ENCODE data around the gene NUBPL. TPM values are rescaled to one million over a fixed set of nuclear protein-coding genes. Genes with fewer than 3 reads are reported as not detected.
"Not testable (repeated sequence)": the region's sequence is repeated elsewhere in the genome, so short reads cannot be mapped to it uniquely, and the experiment has no call there.

The NUBPL gene
- total RNA-seq, 2 experiments from 2014 or later, result 10.2 to 12.5 TPM

GRCh38 chr14:31572955-31573354, 11.8 kb downstream of the NUBPL start:
- CTCF ChIA-PET, result interaction anchor here (1.2 kb wide), 1 partner anchor 21 kb away, joined by 3 read pairs; no protein-coding TSS in a partner anchor
- POLR2A ChIA-PET, result no interaction called here

GRCh38 chr14:31576949-31577348, 15.7 kb downstream of the NUBPL start:
- CTCF ChIA-PET, result no interaction called here
- POLR2A ChIA-PET, result no interaction called here

GRCh38 chr14:31578266-31578665, 17.1 kb downstream of the NUBPL start:
- POLR2A ChIA-PET, result no interaction called here
- CTCF ChIA-PET, result no interaction called here

GRCh38 chr14:31578792-31579501, 17.7 kb downstream of the NUBPL start:
- ChIA-PET CTCF (no interaction called here), POLR2A (no interaction called here)

- CTCF ChIA-PET, result no interaction called here
- POLR2A ChIA-PET, result no interaction called here
Observed at GRCh38 chr14:31580234-31580633, 19.0 kb downstream of the NUBPL start.

GRCh38 chr14:31582286-31582691, 21.1 kb downstream of the NUBPL start:
- CTCF ChIA-PET, result no interaction called here
- POLR2A ChIA-PET, result no interaction called here

GRCh38 chr14:31582836-31583452, 21.7 kb downstream of the NUBPL start:
- ChIA-PET POLR2A (interaction anchor here (0.6 kb wide), 1 partner anchor 20 kb away, joined by 3 read pairs; no protein-coding TSS in a partner anchor), CTCF (no interaction called here)

GRCh38 chr14:31590206-31590605, 29.0 kb downstream of the NUBPL start:
- POLR2A ChIA-PET, result no interaction called here
- CTCF ChIA-PET, result no interaction called here

GRCh38 chr14:31592122-31592521, 30.9 kb downstream of the NUBPL start:
- CTCF ChIA-PET, result no interaction called here
- POLR2A ChIA-PET, result no interaction called here

- ChIA-PET POLR2A (no interaction called here), CTCF (no interaction called here)
Observed at GRCh38 chr14:31592631-31593030, 31.4 kb downstream of the NUBPL start.

- ChIA-PET POLR2A (no interaction called here), CTCF (no interaction called here)
Observed at GRCh38 chr14:31596342-31597095, 35.3 kb downstream of the NUBPL start.

GRCh38 chr14:31605702-31606101, 44.5 kb downstream of the NUBPL start:
- CTCF ChIA-PET, result no interaction called here
- POLR2A ChIA-PET, result no interaction called here

- CTCF ChIA-PET, result no interaction called here
- POLR2A ChIA-PET, result no interaction called here
Observed at GRCh38 chr14:31611778-31612433, 50.7 kb downstream of the NUBPL start.

GRCh38 chr14:31613188-31613587, 52.0 kb downstream of the NUBPL start:
- CTCF ChIA-PET, result no interaction called here
- POLR2A ChIA-PET, result no interaction called here

GRCh38 chr14:31618884-31619283, 57.7 kb downstream of the NUBPL start:
- POLR2A ChIA-PET, CTCF ChIA-PET: not testable (repeated sequence)

- ChIA-PET CTCF (no interaction called here), POLR2A (no interaction called here)
Observed at GRCh38 chr14:31619440-31619839, 58.2 kb downstream of the NUBPL start.

GRCh38 chr14:31620898-31621297, 59.7 kb downstream of the NUBPL start:
- CTCF ChIA-PET, POLR2A ChIA-PET: not testable (repeated sequence)

- ChIA-PET POLR2A (no interaction called here), CTCF (no interaction called here)
Observed at GRCh38 chr14:31622060-31622459, 60.9 kb downstream of the NUBPL start.

- POLR2A ChIA-PET, CTCF ChIA-PET: not testable (repeated sequence)
Observed at GRCh38 chr14:31652900-31653299, 91.7 kb downstream of the NUBPL start.

- CTCF ChIA-PET, result no interaction called here
- POLR2A ChIA-PET, result no interaction called here
Observed at GRCh38 chr14:31657917-31658316, 96.7 kb downstream of the NUBPL start.

- CTCF ChIA-PET, result no interaction called here
- POLR2A ChIA-PET, result no interaction called here
Observed at GRCh38 chr14:31659278-31659677, 98.1 kb downstream of the NUBPL start.
